Hindlimb muscle (tissue), 1 donor: ENCODE results near the gene C1orf198. TPM values are rescaled to one million over a fixed set of nuclear protein-coding genes. Genes with fewer than 3 reads are reported as not detected.

ENCODE experiments used
- DNase-seq: peaks from one replicate; pipeline ENCODE4 v3.0.0-alpha.2; 2013
- polyA plus RNA-seq: library from polyadenylated mRNA; unstranded; fragments of 120-200 nt; gene quantifications from one replicate; pipeline ENCODE4 v1.2.1, GENCODE V29; 2013; ENCODE audit not compliant: insufficient read length

C1orf198 gene
- 63.2 TPM for polyA plus RNA-seq

- peak; percentile 70 for DNase-seq
These were observed at the start of gene C1orf198 for GRCh38 chr1:230867903-230868735. C1orf198 (minus strand) TSS chr1:230868521; CDS start chr1:230868512, 9 bp downstream.

- DNase-seq: peak; percentile 59
These were observed 49.2 kb upstream of the C1orf198 start for GRCh38 chr1:230917284-230918135.

GRCh38 chr1:230916587-230917283 lies 48.4 kb upstream of the C1orf198 start:
- no peak for DNase-seq

- no peak for DNase-seq
These were observed 46.8 kb upstream of the C1orf198 start for GRCh38 chr1:230915078-230915477.

- no peak for DNase-seq
These were observed 45.2 kb upstream of the C1orf198 start for GRCh38 chr1:230913496-230913895.

GRCh38 chr1:230910755-230911117 lies 42.4 kb upstream of the C1orf198 start:
- DNase-seq: no peak

- DNase-seq: no peak
These were observed 41.8 kb upstream of the C1orf198 start for GRCh38 chr1:230909974-230910754.

- no peak for DNase-seq
These were observed 39.3 kb upstream of the C1orf198 start for GRCh38 chr1:230907472-230908205.

GRCh38 chr1:230906226-230906625 lies 37.9 kb upstream of the C1orf198 start:
- no peak for DNase-seq

- DNase-seq: no peak
These were observed 37.4 kb upstream of the C1orf198 start for GRCh38 chr1:230905733-230906132.

- DNase-seq: no peak
These were observed 34.1 kb upstream of the C1orf198 start for GRCh38 chr1:230902349-230902923.

GRCh38 chr1:230901671-230902070 lies 33.4 kb upstream of the C1orf198 start:
- no peak for DNase-seq

GRCh38 chr1:230900984-230901383 lies 32.7 kb upstream of the C1orf198 start:
- no peak for DNase-seq

GRCh38 chr1:230899841-230900251 lies 31.5 kb upstream of the C1orf198 start:
- no peak for DNase-seq

GRCh38 chr1:230898748-230899147 lies 30.4 kb upstream of the C1orf198 start:
- DNase-seq: no peak

- DNase-seq: no peak
These were observed 29.8 kb upstream of the C1orf198 start for GRCh38 chr1:230898144-230898543.

- peak; percentile 35 for DNase-seq
These were observed 28.5 kb upstream of the C1orf198 start for GRCh38 chr1:230896779-230897178.

GRCh38 chr1:230895452-230895851 lies 27.1 kb upstream of the C1orf198 start:
- no peak for DNase-seq

GRCh38 chr1:230894664-230895063 lies 26.3 kb upstream of the C1orf198 start:
- no peak for DNase-seq

- no peak for DNase-seq
These were observed 25.7 kb upstream of the C1orf198 start for GRCh38 chr1:230894032-230894431.

- DNase-seq: no peak
These were observed 23.7 kb upstream of the C1orf198 start for GRCh38 chr1:230892018-230892491.
